HEK293 (cell line): ENCODE measurements around the gene CTSE.

Experiments
- BCL11A ChIP-seq: fragments of 450-650 bp; formaldehyde crosslinking; IDR thresholded peaks from 2 replicates; pipeline ENCODE4 v1.5.1; 2016; ENCODE audit warnings: low read depth, missing biosample characterization, missing genetic modification characterization
- GLI2 ChIP-seq: fragments of 450-650 bp; formaldehyde crosslinking; IDR thresholded peaks from 2 replicates; pipeline ENCODE4; 2017; ENCODE audit warnings: missing biosample characterization, missing genetic modification characterization, low read depth, borderline replicate concordance
- GLIS1 ChIP-seq: fragments of 450-650 bp; formaldehyde crosslinking; IDR thresholded peaks from 2 replicates; pipeline ENCODE4 v1.5.1; 2016; ENCODE audit warnings: missing biosample characterization, missing genetic modification characterization
- KLF10 ChIP-seq: fragments of 450-650 bp; IDR thresholded peaks from 2 replicates; pipeline ENCODE4 v1.5.1; 2018; ENCODE audit warnings: missing biosample characterization, mild to moderate bottlenecking, missing genetic modification characterization
- KLF9 ChIP-seq: fragments of 450-650 bp; formaldehyde crosslinking; IDR thresholded peaks from 2 replicates; pipeline ENCODE4 v1.5.1; 2016; ENCODE audit warnings: missing biosample characterization, missing genetic modification characterization, low read depth
- ZBTB1 ChIP-seq: fragments of 450-650 bp; formaldehyde crosslinking; IDR thresholded peaks from 2 replicates; pipeline ENCODE4 v1.5.1; 2016; ENCODE audit warnings: missing biosample characterization, missing genetic modification characterization
- ZBTB20 ChIP-seq: fragments of 450-650 bp; formaldehyde crosslinking; IDR thresholded peaks from 2 replicates; pipeline ENCODE4 v1.5.1; 2016; ENCODE audit warnings: missing biosample characterization, missing genetic modification characterization
- ZFP37 ChIP-seq: fragments of 450-650 bp; formaldehyde crosslinking; IDR thresholded peaks from 2 replicates; pipeline ENCODE4 v1.5.1; 2016; ENCODE audit warnings: missing biosample characterization, missing genetic modification characterization
- ZNF112 ChIP-seq: fragments of 450-650 bp; formaldehyde crosslinking; IDR thresholded peaks from 2 replicates; pipeline ENCODE4 v1.5.0; 2017; ENCODE audit warnings: missing biosample characterization, missing genetic modification characterization
- ZNF16 ChIP-seq: fragments of 450-650 bp; formaldehyde crosslinking; IDR thresholded peaks from 2 replicates; pipeline ENCODE4 v1.5.1; 2016; ENCODE audit warnings: low read depth, missing biosample characterization, missing genetic modification characterization
- ZNF223 ChIP-seq: fragments of 450-650 bp; formaldehyde crosslinking; IDR thresholded peaks from 2 replicates; pipeline ENCODE4 v1.5.1; 2016; ENCODE audit warnings: missing biosample characterization, missing genetic modification characterization
- ZNF274 ChIP-seq, 2 experiments: fragments of 200-500 bp in 1 of 2; fragments of 450-650 bp in 1 of 2; sonication (Bioruptor generic) in 1 of 2; formaldehyde crosslinking in 1 of 2; IDR thresholded peaks; 2 replicates each; pipeline versions ENCODE4 v1.5.1 to v1.6.1; 2014 to 2016; ENCODE audit warnings: borderline replicate concordance in 1 of 2, inconsistent platforms in 1 of 2, low read length in 1 of 2, missing biosample characterization in 1 of 2, missing genetic modification characterization in 1 of 2
- ZNF324 ChIP-seq: fragments of 450-650 bp; formaldehyde crosslinking; IDR thresholded peaks from 2 replicates; pipeline ENCODE4 v1.5.1; 2016; ENCODE audit warnings: missing biosample characterization, missing genetic modification characterization
- ZNF366 ChIP-seq: fragments of 450-650 bp; formaldehyde crosslinking; conservative IDR thresholded peaks from 2 replicates; pipeline ENCODE4 v1.5.1; 2016; ENCODE audit warnings: missing biosample characterization, missing genetic modification characterization
- ZNF544 ChIP-seq: fragments of 450-650 bp; formaldehyde crosslinking; IDR thresholded peaks from 2 replicates; pipeline ENCODE4 v1.5.0; 2017; ENCODE audit warnings: missing biosample characterization, missing genetic modification characterization
- ZNF621 ChIP-seq: fragments of 450-650 bp; formaldehyde crosslinking; IDR thresholded peaks from 2 replicates; pipeline ENCODE4 v1.5.1; 2017; ENCODE audit warnings: missing biosample characterization, missing genetic modification characterization
- ZNF664 ChIP-seq: fragments of 450-650 bp; formaldehyde crosslinking; IDR thresholded peaks from 2 replicates; pipeline ENCODE4 v1.5.1; 2016; ENCODE audit warnings: missing biosample characterization, missing genetic modification characterization
- ZNF707 ChIP-seq: fragments of 450-650 bp; formaldehyde crosslinking; IDR thresholded peaks from 2 replicates; pipeline ENCODE4 v1.5.1; 2016; ENCODE audit warnings: missing biosample characterization, missing genetic modification characterization
- ZNF76 ChIP-seq: fragments of 450-650 bp; formaldehyde crosslinking; IDR thresholded peaks from 2 replicates; pipeline ENCODE4; 2016; ENCODE audit warnings: low read depth, missing biosample characterization, missing genetic modification characterization, borderline replicate concordance
- ZNF792 ChIP-seq: fragments of 450-650 bp; formaldehyde crosslinking; IDR thresholded peaks from 2 replicates; pipeline ENCODE4 v1.5.1; 2016; ENCODE audit warnings: missing biosample characterization, missing genetic modification characterization
- ZSCAN23 ChIP-seq: fragments of 450-650 bp; formaldehyde crosslinking; IDR thresholded peaks from 2 replicates; pipeline ENCODE4 v1.5.1; 2016; ENCODE audit warnings: missing biosample characterization, missing genetic modification characterization
- ZSCAN30 ChIP-seq: fragments of 450-650 bp; IDR thresholded peaks from 2 replicates; pipeline ENCODE4 v1.5.1; 2018; ENCODE audit warnings: missing biosample characterization, mild to moderate bottlenecking, missing genetic modification characterization, moderate library complexity
- ZXDB ChIP-seq: fragments of 450-650 bp; formaldehyde crosslinking; IDR thresholded peaks from 2 replicates; pipeline ENCODE4 v1.5.1; 2016; ENCODE audit warnings: missing biosample characterization, missing genetic modification characterization
- TF ChIP-seq, protein P1 (sequence below): fragments of 450-650 bp; formaldehyde crosslinking; IDR thresholded peaks from 2 replicates; pipeline ENCODE4; 2016; ENCODE audit warnings: missing biosample characterization, missing genetic modification characterization
- TF ChIP-seq, protein P2 (sequence below): fragments of 450-650 bp; formaldehyde crosslinking; IDR thresholded peaks from 2 replicates; pipeline ENCODE4 v1.5.1; 2016; ENCODE audit warnings: missing biosample characterization, missing genetic modification characterization, low read depth
- TF ChIP-seq, protein P3 (sequence below): fragments of 450-650 bp; formaldehyde crosslinking; IDR thresholded peaks from 2 replicates; pipeline ENCODE4 v1.5.0; 2017; ENCODE audit warnings: missing biosample characterization, missing genetic modification characterization, borderline replicate concordance
- TF ChIP-seq, protein P4 (sequence below): fragments of 450-650 bp; formaldehyde crosslinking; IDR thresholded peaks from 2 replicates; pipeline ENCODE4 v1.5.1; 2016; ENCODE audit warnings: missing biosample characterization, missing genetic modification characterization
- TF ChIP-seq, protein P5 (sequence below): fragments of 450-650 bp; formaldehyde crosslinking; IDR thresholded peaks from 2 replicates; pipeline ENCODE4 v1.5.1; 2017; ENCODE audit warnings: missing biosample characterization, missing genetic modification characterization
- TF ChIP-seq, protein P6 (sequence below): fragments of 450-650 bp; formaldehyde crosslinking; IDR thresholded peaks from 2 replicates; pipeline ENCODE4 v1.5.1; 2017; ENCODE audit warnings: missing biosample characterization, missing genetic modification characterization

Gene CTSE

DNA sequence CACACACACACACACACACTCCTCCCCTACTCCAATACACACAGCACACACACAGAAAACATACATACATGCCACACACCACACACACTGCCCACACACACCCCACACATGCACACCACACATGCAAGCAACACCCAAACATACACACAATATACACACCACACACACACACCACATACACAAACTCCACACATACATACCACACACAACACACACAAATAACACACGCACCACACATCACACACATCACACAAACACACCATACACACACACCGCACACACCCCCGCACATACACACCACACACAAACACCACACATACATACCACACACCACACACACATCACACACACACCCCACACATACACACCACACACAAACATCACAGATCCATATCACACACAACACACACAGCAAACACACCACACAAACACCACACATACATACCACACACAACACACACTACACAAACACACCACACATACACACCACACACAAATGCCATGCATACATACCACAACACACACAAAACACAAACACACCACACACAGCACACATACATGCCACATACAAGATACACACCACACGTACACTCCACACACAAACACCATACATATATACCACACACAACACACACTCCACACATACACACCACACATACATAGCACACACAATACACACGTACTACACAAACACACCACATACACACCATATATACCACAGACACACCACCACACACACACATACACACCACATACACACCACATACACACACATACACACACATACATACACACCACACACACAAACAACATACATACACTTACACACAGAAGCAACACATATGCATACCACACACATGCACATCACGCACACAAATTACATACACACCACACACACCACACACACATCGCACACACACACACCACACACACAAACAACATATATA, 19.6 kb downstream of the CTSE start (continued):
- TF ChIP-seq ZNF792, result no peak
- TF ChIP-seq, protein P1, sequence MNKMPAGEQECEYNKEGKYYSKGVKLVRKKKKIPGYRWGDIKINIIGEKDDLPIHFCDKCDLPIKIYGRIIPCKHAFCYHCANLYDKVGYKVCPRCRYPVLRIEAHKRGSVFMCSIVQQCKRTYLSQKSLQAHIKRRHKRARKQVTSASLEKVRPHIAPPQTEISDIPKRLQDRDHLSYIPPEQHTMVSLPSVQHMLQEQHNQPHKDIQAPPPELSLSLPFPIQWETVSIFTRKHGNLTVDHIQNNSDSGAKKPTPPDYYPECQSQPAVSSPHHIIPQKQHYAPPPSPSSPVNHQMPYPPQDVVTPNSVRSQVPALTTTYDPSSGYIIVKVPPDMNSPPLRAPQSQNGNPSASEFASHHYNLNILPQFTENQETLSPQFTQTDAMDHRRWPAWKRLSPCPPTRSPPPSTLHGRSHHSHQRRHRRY (tag by site-specific recombination), result no peak
- no peak for TF ChIP-seq ZXDB (tag by site-specific recombination)
- no peak for TF ChIP-seq ZFP37
- TF ChIP-seq, protein P2, sequence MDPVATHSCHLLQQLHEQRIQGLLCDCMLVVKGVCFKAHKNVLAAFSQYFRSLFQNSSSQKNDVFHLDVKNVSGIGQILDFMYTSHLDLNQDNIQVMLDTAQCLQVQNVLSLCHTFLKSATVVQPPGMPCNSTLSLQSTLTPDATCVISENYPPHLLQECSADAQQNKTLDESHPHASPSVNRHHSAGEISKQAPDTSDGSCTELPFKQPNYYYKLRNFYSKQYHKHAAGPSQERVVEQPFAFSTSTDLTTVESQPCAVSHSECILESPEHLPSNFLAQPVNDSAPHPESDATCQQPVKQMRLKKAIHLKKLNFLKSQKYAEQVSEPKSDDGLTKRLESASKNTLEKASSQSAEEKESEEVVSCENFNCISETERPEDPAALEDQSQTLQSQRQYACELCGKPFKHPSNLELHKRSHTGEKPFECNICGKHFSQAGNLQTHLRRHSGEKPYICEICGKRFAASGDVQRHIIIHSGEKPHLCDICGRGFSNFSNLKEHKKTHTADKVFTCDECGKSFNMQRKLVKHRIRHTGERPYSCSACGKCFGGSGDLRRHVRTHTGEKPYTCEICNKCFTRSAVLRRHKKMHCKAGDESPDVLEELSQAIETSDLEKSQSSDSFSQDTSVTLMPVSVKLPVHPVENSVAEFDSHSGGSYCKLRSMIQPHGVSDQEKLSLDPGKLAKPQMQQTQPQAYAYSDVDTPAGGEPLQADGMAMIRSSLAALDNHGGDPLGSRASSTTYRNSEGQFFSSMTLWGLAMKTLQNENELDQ (tag by site-specific recombination), result no peak
- TF ChIP-seq, protein P3, sequence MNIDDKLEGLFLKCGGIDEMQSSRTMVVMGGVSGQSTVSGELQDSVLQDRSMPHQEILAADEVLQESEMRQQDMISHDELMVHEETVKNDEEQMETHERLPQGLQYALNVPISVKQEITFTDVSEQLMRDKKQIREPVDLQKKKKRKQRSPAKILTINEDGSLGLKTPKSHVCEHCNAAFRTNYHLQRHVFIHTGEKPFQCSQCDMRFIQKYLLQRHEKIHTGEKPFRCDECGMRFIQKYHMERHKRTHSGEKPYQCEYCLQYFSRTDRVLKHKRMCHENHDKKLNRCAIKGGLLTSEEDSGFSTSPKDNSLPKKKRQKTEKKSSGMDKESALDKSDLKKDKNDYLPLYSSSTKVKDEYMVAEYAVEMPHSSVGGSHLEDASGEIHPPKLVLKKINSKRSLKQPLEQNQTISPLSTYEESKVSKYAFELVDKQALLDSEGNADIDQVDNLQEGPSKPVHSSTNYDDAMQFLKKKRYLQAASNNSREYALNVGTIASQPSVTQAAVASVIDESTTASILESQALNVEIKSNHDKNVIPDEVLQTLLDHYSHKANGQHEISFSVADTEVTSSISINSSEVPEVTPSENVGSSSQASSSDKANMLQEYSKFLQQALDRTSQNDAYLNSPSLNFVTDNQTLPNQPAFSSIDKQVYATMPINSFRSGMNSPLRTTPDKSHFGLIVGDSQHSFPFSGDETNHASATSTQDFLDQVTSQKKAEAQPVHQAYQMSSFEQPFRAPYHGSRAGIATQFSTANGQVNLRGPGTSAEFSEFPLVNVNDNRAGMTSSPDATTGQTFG (tag by site-specific recombination), result peak; percentile 23; the same call in 1 of the 2 replicates
- TF ChIP-seq, protein P4, sequence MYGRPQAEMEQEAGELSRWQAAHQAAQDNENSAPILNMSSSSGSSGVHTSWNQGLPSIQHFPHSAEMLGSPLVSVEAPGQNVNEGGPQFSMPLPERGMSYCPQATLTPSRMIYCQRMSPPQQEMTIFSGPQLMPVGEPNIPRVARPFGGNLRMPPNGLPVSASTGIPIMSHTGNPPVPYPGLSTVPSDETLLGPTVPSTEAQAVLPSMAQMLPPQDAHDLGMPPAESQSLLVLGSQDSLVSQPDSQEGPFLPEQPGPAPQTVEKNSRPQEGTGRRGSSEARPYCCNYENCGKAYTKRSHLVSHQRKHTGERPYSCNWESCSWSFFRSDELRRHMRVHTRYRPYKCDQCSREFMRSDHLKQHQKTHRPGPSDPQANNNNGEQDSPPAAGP (tag by site-specific recombination), result no peak
- TF ChIP-seq ZNF274 (IDR thresholded peaks at IDR 0.05; ENCODE audit: low read length), result no peak
- peak; percentile 62; the same call in 1 of the 2 replicates for TF ChIP-seq ZNF274 (tag by site-specific recombination; IDR thresholded peaks at IDR 0.05; ENCODE audit: borderline replicate concordance)
- TF ChIP-seq ZSCAN23 (tag by site-specific recombination), result no peak; the same call in 1 of the 2 replicates
- TF ChIP-seq ZNF664 (tag by site-specific recombination), result no peak
- peak; percentile 81; the same call in 1 of the 2 replicates for TF ChIP-seq ZNF621 (tag by site-specific recombination)
- peak; percentile 13; the same call in 1 of the 2 replicates for TF ChIP-seq ZNF76 (tag by site-specific recombination)
- TF ChIP-seq, protein P5, sequence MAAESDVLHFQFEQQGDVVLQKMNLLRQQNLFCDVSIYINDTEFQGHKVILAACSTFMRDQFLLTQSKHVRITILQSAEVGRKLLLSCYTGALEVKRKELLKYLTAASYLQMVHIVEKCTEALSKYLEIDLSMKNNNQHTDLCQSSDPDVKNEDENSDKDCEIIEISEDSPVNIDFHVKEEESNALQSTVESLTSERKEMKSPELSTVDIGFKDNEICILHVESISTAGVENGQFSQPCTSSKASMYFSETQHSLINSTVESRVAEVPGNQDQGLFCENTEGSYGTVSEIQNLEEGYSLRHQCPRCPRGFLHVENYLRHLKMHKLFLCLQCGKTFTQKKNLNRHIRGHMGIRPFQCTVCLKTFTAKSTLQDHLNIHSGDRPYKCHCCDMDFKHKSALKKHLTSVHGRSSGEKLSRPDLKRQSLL (tag by site-specific recombination), result no peak
- TF ChIP-seq ZNF707 (tag by site-specific recombination), result peak; percentile 34; the same call in 1 of the 2 replicates
- no peak for TF ChIP-seq BCL11A (tag by site-specific recombination)
- TF ChIP-seq ZSCAN30 (tag by site-specific recombination), result no peak
- TF ChIP-seq, protein P6, sequence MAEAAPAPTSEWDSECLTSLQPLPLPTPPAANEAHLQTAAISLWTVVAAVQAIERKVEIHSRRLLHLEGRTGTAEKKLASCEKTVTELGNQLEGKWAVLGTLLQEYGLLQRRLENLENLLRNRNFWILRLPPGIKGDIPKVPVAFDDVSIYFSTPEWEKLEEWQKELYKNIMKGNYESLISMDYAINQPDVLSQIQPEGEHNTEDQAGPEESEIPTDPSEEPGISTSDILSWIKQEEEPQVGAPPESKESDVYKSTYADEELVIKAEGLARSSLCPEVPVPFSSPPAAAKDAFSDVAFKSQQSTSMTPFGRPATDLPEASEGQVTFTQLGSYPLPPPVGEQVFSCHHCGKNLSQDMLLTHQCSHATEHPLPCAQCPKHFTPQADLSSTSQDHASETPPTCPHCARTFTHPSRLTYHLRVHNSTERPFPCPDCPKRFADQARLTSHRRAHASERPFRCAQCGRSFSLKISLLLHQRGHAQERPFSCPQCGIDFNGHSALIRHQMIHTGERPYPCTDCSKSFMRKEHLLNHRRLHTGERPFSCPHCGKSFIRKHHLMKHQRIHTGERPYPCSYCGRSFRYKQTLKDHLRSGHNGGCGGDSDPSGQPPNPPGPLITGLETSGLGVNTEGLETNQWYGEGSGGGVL (tag by site-specific recombination), result peak; percentile 25; the same call in 1 of the 2 replicates
- no peak for TF ChIP-seq GLI2 (tag by site-specific recombination)
- no peak; the same call in 1 of the 2 replicates for TF ChIP-seq GLIS1
- TF ChIP-seq KLF10 (tag by site-specific recombination), result no peak
- TF ChIP-seq ZNF112 (tag by site-specific recombination), result 0 out of 2 replicates have a peak, but pooled peaks have one; percentile 6
- TF ChIP-seq ZNF223 (tag by site-specific recombination), result no peak
- TF ChIP-seq ZNF324, result 0 out of 2 replicates have a peak, but pooled peaks have one; percentile 52
- TF ChIP-seq KLF9 (tag by site-specific recombination), result no peak
- peak; percentile 15 for TF ChIP-seq ZNF544 (tag by site-specific recombination)
- TF ChIP-seq ZBTB1 (tag by site-specific recombination), result no peak
- peak; percentile 25 for TF ChIP-seq ZBTB20 (tag by site-specific recombination)
- no peak for TF ChIP-seq ZNF366
- no peak for TF ChIP-seq ZNF16 (tag by site-specific recombination)
